Measurements from ENCODE around the gene KLK2. TPM values are rescaled to one million over a fixed set of nuclear protein-coding genes. Genes with fewer than 3 reads are reported as not detected.

The KLK2 gene
- total and polyA plus RNA-seq, 3 experiments from 2014 or later = not detected

DNA sequence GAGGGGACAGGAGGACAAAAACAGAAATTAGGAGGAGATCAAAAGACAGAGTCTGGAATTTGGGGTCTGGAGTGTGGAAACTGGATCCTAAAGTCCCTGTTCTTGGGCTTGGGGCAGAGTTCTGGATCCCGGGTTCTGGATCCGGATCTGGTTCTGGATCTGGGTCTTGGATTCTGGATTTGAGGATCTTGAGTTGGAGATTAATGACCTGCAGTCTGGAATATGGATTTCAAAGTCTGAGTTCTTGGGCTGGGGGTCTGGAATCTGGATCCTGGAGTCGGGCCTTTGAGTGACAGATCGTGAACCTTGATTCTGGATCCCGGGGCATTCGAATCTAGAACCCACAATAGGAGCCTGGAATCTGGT is 39.5 kb upstream of the KLK2 start:
- no peak overlapping the region for H3K27ac Mint-ChIP-seq
- no peak overlapping the region for H3K27ac ChIP-seq (ENCODE audit: low read depth, low read length)
- ChIA-PET POLR2A (no interaction called here), CTCF (no interaction called here)
- H3K4me1 ChIP-seq (ENCODE audit: insufficient read depth, low read length) = peaks cover 13% of the 10 kb centered on the region
- peaks cover 11 to 15% (median 13%) of the 10 kb centered on the region in 3 donors for H3K4me1 Mint-ChIP-seq
- no peaks in the 10 kb centered on the region for H3K36me3 Mint-ChIP-seq
- peaks cover 10% of the 10 kb centered on the region for H3K27me3 ChIP-seq (ENCODE audit: insufficient read depth, low read length, poor library complexity, severe bottlenecking)
- H3K4me3 ChIP-seq (ENCODE audit: low read length) = no peak overlapping the region
- H3K27me3 Mint-ChIP-seq = peaks cover 29 to 62% of the 10 kb centered on the region in 2 donors
- no peaks in the 10 kb centered on the region for H3K36me3 ChIP-seq (ENCODE audit: insufficient read depth, low read length)
- DNase-seq = no peak
- H3K9me3 Mint-ChIP-seq = peaks cover 0 to 2% (median 0%) of the 10 kb centered on the region in 5 donors
- H3K4me3 Mint-ChIP-seq = peak overlapping the region in 2 of 7 donors; percentile 42 to 74
- H3K9me3 ChIP-seq (ENCODE audit: low read length) = no peaks in the 10 kb centered on the region

DNA sequence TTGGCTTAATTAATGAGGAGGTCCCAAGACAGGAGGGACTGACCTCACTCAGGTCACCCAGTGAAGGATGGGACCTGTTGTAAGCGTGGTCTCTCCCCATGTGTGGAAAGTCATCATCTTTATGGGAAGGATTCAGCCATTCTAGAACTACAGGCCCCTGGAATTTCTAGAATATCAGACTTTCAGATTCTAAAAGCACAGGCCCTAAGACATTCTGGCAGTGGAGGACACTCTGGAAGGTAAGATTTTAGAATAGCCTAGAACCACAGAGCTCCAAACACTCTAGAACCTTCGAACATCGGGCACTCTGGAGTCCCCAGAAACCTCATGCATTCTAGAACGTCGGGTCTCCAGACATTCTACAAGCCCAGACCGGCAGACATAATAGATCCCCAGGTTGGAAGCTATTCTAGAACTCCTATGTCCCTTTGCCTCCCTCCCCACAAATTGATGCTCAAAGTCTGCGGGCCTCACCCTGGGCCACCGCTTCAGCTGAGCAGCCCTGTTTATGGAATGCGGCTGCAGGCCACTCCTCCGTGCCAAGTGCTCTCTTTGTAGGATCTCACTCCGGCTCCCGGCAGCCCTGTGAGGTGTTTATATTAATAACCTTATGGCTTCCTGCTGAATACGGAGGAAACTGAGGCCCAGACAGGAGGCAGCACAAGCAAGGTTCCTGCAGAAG is 38.0 kb upstream of the KLK2 start:
- Mint-ChIP-seq H3K9me3 (peaks cover 0 to 2% (median 0%) of the 10 kb centered on the region in 5 donors), H3K27ac (no peak overlapping the region), H3K4me1 (peaks cover 11 to 15% (median 13%) of the 10 kb centered on the region in 3 donors), H3K36me3 (no peaks in the 10 kb centered on the region), H3K27me3 (peaks cover 25 to 61% of the 10 kb centered on the region in 2 donors), H3K4me3 (peak overlapping the region; percentile 20 to 81 (median 70))
- H3K27ac ChIP-seq (ENCODE audit: low read depth, low read length) = no peak overlapping the region
- H3K4me3 ChIP-seq (ENCODE audit: low read length) = peak overlapping the region; percentile 49
- H3K4me1 ChIP-seq (ENCODE audit: insufficient read depth, low read length) = peaks cover 13% of the 10 kb centered on the region
- peaks cover 10% of the 10 kb centered on the region for H3K27me3 ChIP-seq (ENCODE audit: insufficient read depth, low read length, poor library complexity, severe bottlenecking)
- CTCF ChIA-PET = no interaction called here
- POLR2A ChIA-PET = no interaction called here
- no peaks in the 10 kb centered on the region for H3K36me3 ChIP-seq (ENCODE audit: insufficient read depth, low read length)
- no peak for DNase-seq
- H3K9me3 ChIP-seq (ENCODE audit: low read length) = no peaks in the 10 kb centered on the region

DNA sequence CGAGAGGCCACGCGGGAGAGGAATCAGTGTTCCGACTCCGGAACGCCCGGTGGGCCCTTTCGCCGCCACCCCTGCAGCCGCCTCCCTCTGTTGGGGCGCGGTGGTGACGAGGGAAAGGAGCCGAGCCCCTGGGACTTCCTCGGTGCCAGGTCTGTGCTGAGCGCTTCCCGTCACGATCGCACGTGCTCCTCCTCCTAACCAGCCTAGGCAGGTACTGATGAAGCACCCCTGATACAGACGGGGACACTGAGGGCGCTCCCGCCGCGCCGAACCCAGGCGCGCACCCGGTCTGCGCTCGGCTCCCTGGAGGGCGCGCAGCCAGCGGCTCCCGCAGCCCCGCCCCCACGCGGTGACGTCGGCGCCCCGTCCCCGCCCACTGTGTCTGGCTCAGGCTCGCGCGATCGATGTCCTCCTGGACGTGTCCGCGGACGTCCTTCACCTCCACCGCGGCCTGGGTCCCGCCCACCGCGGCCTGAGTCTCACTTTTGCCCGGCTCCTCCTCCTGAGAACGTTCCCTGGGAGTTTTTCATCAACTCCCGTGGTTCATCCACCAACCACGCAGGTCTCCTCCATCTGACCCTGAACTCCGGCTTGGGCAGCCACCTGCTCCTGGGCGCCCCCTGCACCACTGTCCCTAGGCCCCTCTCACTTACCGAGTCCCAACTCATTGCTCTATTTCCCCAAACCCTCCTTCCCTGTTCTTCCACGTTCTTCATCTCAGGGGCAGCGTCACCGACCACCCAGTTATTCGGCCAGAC is 37.3 kb upstream of the KLK2 start:
- Histone ChIP-seq H3K27me3 (ENCODE audit: insufficient read depth, low read length, poor library complexity, severe bottlenecking) (peaks cover 10% of the 10 kb centered on the region), H3K9me3 (ENCODE audit: low read length) (no peaks in the 10 kb centered on the region), H3K4me3 (ENCODE audit: low read length) (peak overlapping the region; percentile 49), H3K36me3 (ENCODE audit: insufficient read depth, low read length) (no peaks in the 10 kb centered on the region), H3K4me1 (ENCODE audit: insufficient read depth, low read length) (peaks cover 13% of the 10 kb centered on the region), H3K27ac (ENCODE audit: low read depth, low read length) (no peak overlapping the region)
- Mint-ChIP-seq H3K27me3 (peaks cover 25 to 59% of the 10 kb centered on the region in 2 donors), H3K4me3 (peak overlapping the region; percentile 81 to 85 (median 82)), H3K36me3 (no peaks in the 10 kb centered on the region), H3K4me1 (peaks cover 11 to 15% (median 13%) of the 10 kb centered on the region in 3 donors), H3K27ac (peak overlapping the region in 4 of 8 donors; percentile 33 to 70 (median 62)), H3K9me3 (peaks cover 0 to 6% (median 2%) of the 10 kb centered on the region in 5 donors)
- ChIA-PET POLR2A (no interaction called here), CTCF (no interaction called here)
- peak; percentile 40 to 56 (median 45) for DNase-seq

DNA sequence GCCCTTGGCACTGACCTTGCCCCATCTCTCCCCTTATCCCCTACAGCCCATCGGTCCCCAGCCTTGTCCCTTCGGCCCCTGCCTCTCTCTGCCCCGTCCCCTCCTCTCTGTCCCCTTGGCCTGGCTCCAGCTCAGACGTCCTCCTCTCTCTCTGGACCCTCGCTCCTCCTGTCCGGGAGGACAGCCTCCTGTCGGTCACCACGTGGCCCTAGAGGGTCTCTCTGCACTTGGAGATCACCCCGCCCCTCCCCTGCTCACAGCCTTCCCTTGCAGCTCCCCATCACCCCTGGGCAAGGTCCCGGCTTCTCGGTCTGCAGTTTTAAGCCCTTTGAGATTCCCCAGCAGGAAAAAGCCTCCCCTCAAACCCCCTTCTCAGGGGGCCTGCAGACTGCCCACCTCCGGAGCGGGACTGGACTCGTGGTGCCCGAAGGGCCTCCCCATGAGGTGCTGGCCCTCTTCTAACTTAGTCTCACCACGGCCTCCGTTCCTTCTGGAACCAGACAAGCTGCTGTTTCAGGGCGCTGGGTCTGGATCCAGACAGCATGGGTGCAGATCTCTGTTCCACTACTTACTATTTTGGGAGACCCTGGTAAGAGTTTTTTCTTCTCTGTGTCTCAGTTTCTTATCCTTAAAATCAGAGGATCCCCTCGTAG is 36.6 kb upstream of the KLK2 start:
- Histone ChIP-seq H3K36me3 (ENCODE audit: insufficient read depth, low read length) (no peaks in the 10 kb centered on the region), H3K4me3 (ENCODE audit: low read length) (no peak overlapping the region), H3K27ac (ENCODE audit: low read depth, low read length) (no peak overlapping the region), H3K4me1 (ENCODE audit: insufficient read depth, low read length) (peaks cover 13% of the 10 kb centered on the region), H3K27me3 (ENCODE audit: insufficient read depth, low read length, poor library complexity, severe bottlenecking) (peaks cover 10% of the 10 kb centered on the region), H3K9me3 (ENCODE audit: low read length) (no peaks in the 10 kb centered on the region)
- H3K9me3 Mint-ChIP-seq = peaks cover 0 to 9% (median 5%) of the 10 kb centered on the region in 5 donors
- CTCF ChIA-PET = no interaction called here
- H3K4me1 Mint-ChIP-seq = peaks cover 11 to 15% (median 13%) of the 10 kb centered on the region in 3 donors
- POLR2A ChIA-PET = no interaction called here
- DNase-seq = no peak
- H3K27me3 Mint-ChIP-seq = peaks cover 22 to 52% of the 10 kb centered on the region in 2 donors
- H3K36me3 Mint-ChIP-seq = no peaks in the 10 kb centered on the region
- peak overlapping the region in 2 of 8 donors; percentile 47 to 70 for H3K27ac Mint-ChIP-seq
- H3K4me3 Mint-ChIP-seq = peak overlapping the region; percentile 65 to 85 (median 82)

DNA sequence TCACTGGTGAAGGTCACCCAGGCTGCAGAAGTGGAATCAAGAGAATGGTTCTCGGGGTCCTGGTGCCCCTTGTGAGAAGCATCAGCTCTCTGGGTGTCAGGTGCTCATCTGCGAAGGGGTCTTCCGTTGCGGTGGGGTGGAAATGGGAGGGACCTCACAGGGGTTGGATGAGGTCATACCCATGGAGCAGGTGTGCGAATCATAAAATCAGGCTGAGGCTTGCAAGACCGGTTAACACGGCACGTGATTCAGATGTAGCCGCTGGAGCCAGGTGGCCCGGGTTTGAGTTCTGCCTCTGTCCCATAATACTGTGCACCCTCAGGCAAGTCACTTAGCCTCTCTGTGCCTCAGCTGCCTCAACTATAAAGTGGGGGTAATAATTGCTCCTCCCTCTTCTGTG is 35.9 kb upstream of the KLK2 start:
- Histone ChIP-seq H3K4me3 (ENCODE audit: low read length) (no peak overlapping the region), H3K9me3 (ENCODE audit: low read length) (no peaks in the 10 kb centered on the region), H3K4me1 (ENCODE audit: insufficient read depth, low read length) (peaks cover 13% of the 10 kb centered on the region), H3K36me3 (ENCODE audit: insufficient read depth, low read length) (no peaks in the 10 kb centered on the region), H3K27ac (ENCODE audit: low read depth, low read length) (no peak overlapping the region), H3K27me3 (ENCODE audit: insufficient read depth, low read length, poor library complexity, severe bottlenecking) (peaks cover 10% of the 10 kb centered on the region)
- peak overlapping the region in 5 of 7 donors; percentile 33 to 85 (median 64) for H3K4me3 Mint-ChIP-seq
- no peak for DNase-seq
- peaks cover 0 to 9% (median 7%) of the 10 kb centered on the region in 5 donors for H3K9me3 Mint-ChIP-seq
- H3K4me1 Mint-ChIP-seq = peaks cover 11 to 15% (median 13%) of the 10 kb centered on the region in 3 donors
- no peaks in the 10 kb centered on the region for H3K36me3 Mint-ChIP-seq
- POLR2A ChIA-PET = no interaction called here
- CTCF ChIA-PET = no interaction called here
- H3K27ac Mint-ChIP-seq = no peak overlapping the region
- H3K27me3 Mint-ChIP-seq = peaks cover 18 to 49% of the 10 kb centered on the region in 2 donors

DNA sequence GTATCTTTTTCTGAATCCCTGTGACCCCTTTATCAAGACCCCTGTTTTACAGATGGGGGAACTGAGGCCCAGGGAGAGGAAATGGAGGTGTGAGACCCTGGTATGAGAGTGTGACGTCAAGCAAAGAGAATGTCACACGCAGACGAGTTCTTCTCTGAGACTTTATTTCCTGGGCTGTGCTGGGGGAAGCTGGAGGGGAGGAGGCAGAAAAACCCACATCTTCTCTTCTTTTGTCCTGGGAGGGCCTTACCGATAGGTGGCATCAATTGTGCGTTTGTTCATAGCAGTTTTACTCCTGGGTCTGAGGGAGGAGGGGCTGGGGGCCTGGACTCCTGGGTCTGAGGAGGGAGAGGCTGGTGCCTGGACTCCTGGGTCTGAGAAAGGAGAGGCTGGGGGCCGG is 35.0 kb upstream of the KLK2 start:
- Mint-ChIP-seq H3K4me1 (peaks cover 11 to 15% (median 13%) of the 10 kb centered on the region in 3 donors), H3K27ac (peak overlapping the region in 1 of 8 donors; percentile 2), H3K9me3 (peaks cover 1 to 11% (median 9%) of the 10 kb centered on the region in 5 donors), H3K4me3 (no peak overlapping the region), H3K36me3 (no peaks in the 10 kb centered on the region), H3K27me3 (peaks cover 13 to 43% of the 10 kb centered on the region in 2 donors)
- ChIA-PET CTCF (no interaction called here), POLR2A (no interaction called here)
- Histone ChIP-seq H3K4me1 (ENCODE audit: insufficient read depth, low read length) (peaks cover 13% of the 10 kb centered on the region), H3K27ac (ENCODE audit: low read depth, low read length) (no peak overlapping the region), H3K4me3 (ENCODE audit: low read length) (no peak overlapping the region), H3K36me3 (ENCODE audit: insufficient read depth, low read length) (no peaks in the 10 kb centered on the region), H3K27me3 (ENCODE audit: insufficient read depth, low read length, poor library complexity, severe bottlenecking) (peaks cover 10% of the 10 kb centered on the region), H3K9me3 (ENCODE audit: low read length) (no peaks in the 10 kb centered on the region)
- DNase-seq = no peak

DNA sequence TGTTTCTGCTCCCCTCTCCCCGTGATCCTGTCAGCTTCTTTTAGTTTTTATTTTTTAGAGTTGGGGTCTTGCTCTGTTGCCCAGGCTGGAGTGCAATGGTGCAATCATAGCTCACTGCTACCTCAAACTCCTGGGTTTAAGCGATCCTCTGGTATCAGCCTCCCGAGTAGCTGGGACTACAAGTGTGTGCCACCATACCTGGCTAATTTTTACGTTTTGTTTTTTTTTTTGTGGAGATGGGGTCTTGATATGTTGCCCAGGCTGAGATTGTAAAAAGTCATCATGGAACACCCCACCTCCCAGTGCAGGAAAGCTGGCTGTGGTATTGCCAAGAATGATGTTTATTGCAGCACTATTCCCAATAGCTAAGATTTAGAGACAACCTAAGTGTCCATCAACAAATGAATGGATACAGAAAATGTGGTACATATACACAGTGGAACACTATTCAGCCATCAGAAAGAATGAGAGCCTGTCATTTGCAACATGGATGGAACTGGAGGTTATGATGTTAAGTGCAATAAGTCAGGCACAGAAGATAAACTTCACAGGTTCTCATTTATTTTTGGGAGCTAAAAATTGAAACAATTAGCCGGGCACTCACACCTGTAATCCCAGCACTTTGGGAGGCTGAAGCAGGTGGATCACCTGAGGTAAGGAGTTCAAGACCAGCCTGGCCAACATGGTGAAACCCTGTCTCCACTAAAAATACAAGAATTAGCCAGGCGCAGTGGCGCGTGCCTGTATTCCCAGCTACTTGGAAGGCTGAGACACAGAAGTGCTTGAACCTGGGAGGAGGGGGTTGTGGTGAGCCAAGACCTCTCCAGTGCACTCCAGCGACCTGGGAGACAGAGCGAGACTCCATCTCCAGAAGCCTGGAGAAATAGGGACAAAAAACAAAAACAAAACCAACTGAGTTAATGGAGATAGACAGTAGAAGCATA is 33.3 kb upstream of the KLK2 start:
- peaks cover 13 to 38% of the 10 kb centered on the region in 2 donors for H3K27me3 Mint-ChIP-seq
- no peak overlapping the region for H3K27ac Mint-ChIP-seq
- Histone ChIP-seq H3K4me3 (ENCODE audit: low read length) (no peak overlapping the region), H3K9me3 (ENCODE audit: low read length) (no peaks in the 10 kb centered on the region), H3K27ac (ENCODE audit: low read depth, low read length) (no peak overlapping the region), H3K27me3 (ENCODE audit: insufficient read depth, low read length, poor library complexity, severe bottlenecking) (peaks cover 8% of the 10 kb centered on the region), H3K4me1 (ENCODE audit: insufficient read depth, low read length) (peaks cover 12% of the 10 kb centered on the region), H3K36me3 (ENCODE audit: insufficient read depth, low read length) (no peaks in the 10 kb centered on the region)
- no peaks in the 10 kb centered on the region for H3K36me3 Mint-ChIP-seq
- DNase-seq = no peak
- peaks cover 11 to 13% (median 13%) of the 10 kb centered on the region in 3 donors for H3K4me1 Mint-ChIP-seq
- H3K4me3 Mint-ChIP-seq = no peak overlapping the region
- H3K9me3 Mint-ChIP-seq = peaks cover 9 to 23% (median 15%) of the 10 kb centered on the region in 5 donors
- POLR2A ChIA-PET = no interaction called here
- CTCF ChIA-PET = no interaction called here
